NT2/D1 (cell line): ENCODE measurements around the gene HYDIN.

Experiments used
- SUZ12 ChIP-seq: IDR thresholded peaks from 2 replicates; pipeline ENCODE4 v1.6.1; 2011; ENCODE audit not compliant: insufficient read length, insufficient read depth; ENCODE audit errors: extremely low read depth
- YY1 ChIP-seq: IDR thresholded peaks from 2 replicates; pipeline ENCODE4 v1.6.1; 2011; ENCODE audit not compliant: insufficient read length, insufficient read depth
- ZNF274 ChIP-seq: IDR thresholded peaks from 2 replicates; pipeline ENCODE4 v1.6.1; 2011; ENCODE audit warnings: mild to moderate bottlenecking, low read depth, low read length

DNA sequence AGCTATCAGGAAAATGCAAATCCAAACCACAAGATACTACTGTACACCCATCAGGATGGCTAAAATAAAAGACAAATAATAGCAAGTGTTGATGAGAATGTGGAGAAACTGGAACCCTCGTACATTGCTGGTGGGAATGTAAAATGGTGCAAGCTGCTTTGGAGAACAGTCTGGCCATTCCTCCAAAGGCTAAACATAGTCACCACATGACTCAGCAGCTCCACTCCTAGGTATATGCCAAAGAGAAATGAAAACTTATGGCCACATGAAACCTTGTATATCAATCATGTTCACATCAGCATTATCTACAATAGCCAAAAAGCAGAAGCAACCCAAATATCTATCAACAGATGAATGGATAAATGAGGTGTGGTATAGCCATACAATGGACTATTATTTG is 458.0 kb downstream of the HYDIN start:
- TF ChIP-seq ZNF274: no peak
- no peak for TF ChIP-seq SUZ12
- no peak for TF ChIP-seq YY1
